Ovary (tissue), 9 donors: ENCODE results near the gene BZW1. TPM values are rescaled to one million over a fixed set of nuclear protein-coding genes. Genes with fewer than 3 reads are reported as not detected.

Source experiments
- DNase-seq, 5 donors: peaks; one replicate each; pipeline ENCODE4 v3.0.0-alpha.2; 2019 to 2020
- H3K27ac ChIP-seq, 2 donors: fragments of 200-600 bp; one replicate each; pipeline versions ENCODE4 v1.5.1 to v1.8.0; 2019 to 2022
- H3K27me3 ChIP-seq: fragments of 200-600 bp; one replicate; pipeline ENCODE4 v1.8.0; 2022
- H3K36me3 ChIP-seq: fragments of 200-600 bp; sonication (generic); one replicate; pipeline ENCODE4 v1.5.1; 2019
- H3K4me1 ChIP-seq: one replicate; pipeline ENCODE4 v1.8.1; 2013; ENCODE audit warnings: mild to moderate bottlenecking, moderate library complexity; ENCODE audit not compliant: insufficient read depth
- H3K4me3 ChIP-seq: fragments of 200-600 bp; sonication (generic); one replicate; pipeline ENCODE4 v1.5.1; 2017
- H3K9me3 ChIP-seq, 2 donors: fragments of 200-600 bp in 1 of 2; sonication (generic) in 1 of 2; one replicate each; pipeline versions ENCODE4 v1.5.1 to v1.8.1; 2013 to 2019; ENCODE audit warnings: mild to moderate bottlenecking in 1 of 2, moderate library complexity in 1 of 2
- CTCF ChIP-seq, 3 donors: fragments of 450-650 bp in 2 of 3; fragments of 200-600 bp in 1 of 3; IDR thresholded peaks; one replicate each; pipeline versions ENCODE4 v1.5.1 to v1.8.0; 2016 to 2022; ENCODE audit warnings: antibody characterized with exemption in 3 of 3, mild to moderate bottlenecking in 1 of 3
- EP300 ChIP-seq: sonication (generic); formaldehyde crosslinking; IDR thresholded peaks from one replicate; pipeline ENCODE4 v1.6.1; 2017; ENCODE audit warnings: antibody characterized with exemption
- POLR2A ChIP-seq: fragments of 450-650 bp; IDR thresholded peaks from one replicate; pipeline ENCODE4 v1.6.1; 2017; ENCODE audit warnings: antibody characterized with exemption, mild to moderate bottlenecking, moderate library complexity
- WGBS, 3 donors: extraction: QIAGEN DNeasy Blood & Tissue Kit in 1 of 3; methylation state at CpG; one replicate each; pipeline versions ENCODE4 v1.1.5 to v1.1.7; 2013 to 2017; 5-methylcytosine and 5-hydroxymethylcytosine counted together
- intact Hi-C, 4 donors: fragments of 100-400 bp; cut with DNase I; formaldehyde crosslinking; loops; one replicate each; pipeline versions ENCODE4 v1.11.0 to v1.15.1; 2022 to 2023
- polyA plus RNA-seq, 2 donors: library from polyadenylated mRNA; stranded (reverse); fragments of 200-250 nt in 1 of 2; fragments of 350-450 nt in 1 of 2; fragmentation: Illumina TruSeq in 1 of 2; extraction: RNeasy Lipid Tissue Mini Kit (QIAGEN cat#74804) in 1 of 2; gene quantifications; one replicate each; pipeline ENCODE4 v1.2.3, GENCODE V29; 2013 to 2014
- total RNA-seq, 7 donors: library from RNA; depleted of rRNA in 2 of 7; stranded (reverse); fragments of >200 nt in 2 of 7; fragmentation: NEBNext Ultra II Directional in 3 of 7; extraction: Animal tissue kit (Norgen Biotek cat#: 25700) in 3 of 7; gene quantifications; one replicate each; pipeline versions ENCODE4 v1.1.0 to v1.2.4, GENCODE V29; 2016 to 2023
- donor health status: DM: no; HTN: no; CAD: no; lungs with moderate emphysema.
- donor health status: DM: no; HTN: no; CAD: no.
- donor health status: Bipolar disorder and iron deficiency.
- donor health status: DM: yes; HTN: yes; CAD: no.
- donor health status: DM: no; HTN: no; CAD: no.
- donor health status: DM: yes; HTN: yes; CAD: no.

The BZW1 gene
- total and polyA plus RNA-seq, 9 donors, result 47.0 to 278 (median 134) TPM

DNA sequence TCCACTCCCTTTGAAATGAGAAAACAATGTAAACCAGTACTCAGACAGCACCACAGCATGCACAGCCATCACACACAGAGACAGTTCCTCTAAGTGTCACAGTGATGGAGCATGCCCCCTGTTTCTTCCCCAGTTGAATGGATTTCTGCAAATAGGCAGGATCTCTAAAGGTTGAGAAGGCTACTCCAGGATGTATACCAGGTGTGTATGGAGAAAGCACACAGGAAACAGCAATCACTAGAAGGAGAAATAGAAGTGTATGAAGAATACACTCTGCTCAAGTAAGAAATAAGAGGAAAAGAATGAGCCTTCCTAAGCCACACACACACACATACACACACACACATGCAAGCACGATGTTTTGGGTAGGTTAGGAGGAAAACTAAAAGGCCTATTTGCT is 38.6 kb upstream of the BZW1 start:
- H3K4me1 ChIP-seq, result no peaks in the 10 kb centered on the region
- TF ChIP-seq CTCF (IDR thresholded peaks at IDR 0.05) (no peak), EP300 (no peak), POLR2A (no peak)
- intact Hi-C loops, result no loop called here
- no peaks in the 10 kb centered on the region for H3K27me3 ChIP-seq
- DNase-seq, result no peak
- H3K36me3 ChIP-seq, result no peaks in the 10 kb centered on the region
- H3K9me3 ChIP-seq, result no peaks in the 10 kb centered on the region
- H3K27ac ChIP-seq, result no peak overlapping the region
- 88 to 96% (median 94%) methylated on average over 1 of the region's 1 CpG for WGBS, 3 donors
- no peak overlapping the region for H3K4me3 ChIP-seq

GRCh38 chr2:200774920-200775319 is 36.8 kb upstream of the BZW1 start:
- 93 to 100% (median 98%) methylated on average over 1 of the region's 1 CpG for WGBS, 3 donors
- DNase-seq, result no peak
- TF ChIP-seq CTCF (IDR thresholded peaks at IDR 0.05) (no peak), EP300 (no peak)
- H3K36me3 ChIP-seq, result no peaks in the 10 kb centered on the region
- no peaks in the 10 kb centered on the region for H3K4me1 ChIP-seq
- H3K27ac ChIP-seq, result no peak overlapping the region
- no peaks in the 10 kb centered on the region for H3K9me3 ChIP-seq
- H3K27me3 ChIP-seq, result no peaks in the 10 kb centered on the region
- no peak overlapping the region for H3K4me3 ChIP-seq
- intact Hi-C loops, result no loop called here

- H3K36me3 ChIP-seq, result no peaks in the 10 kb centered on the region
- H3K4me3 ChIP-seq, result no peak overlapping the region
- TF ChIP-seq CTCF (IDR thresholded peaks at IDR 0.05) (no peak), EP300 (no peak), POLR2A (no peak)
- H3K9me3 ChIP-seq, result no peaks in the 10 kb centered on the region
- no peak for DNase-seq
- H3K27ac ChIP-seq, result no peak overlapping the region
- intact Hi-C loops, result no loop called here
- no peaks in the 10 kb centered on the region for H3K27me3 ChIP-seq
- H3K4me1 ChIP-seq, result no peaks in the 10 kb centered on the region
Observed at GRCh38 chr2:200777275-200777674, 34.4 kb upstream of the BZW1 start.

DNA sequence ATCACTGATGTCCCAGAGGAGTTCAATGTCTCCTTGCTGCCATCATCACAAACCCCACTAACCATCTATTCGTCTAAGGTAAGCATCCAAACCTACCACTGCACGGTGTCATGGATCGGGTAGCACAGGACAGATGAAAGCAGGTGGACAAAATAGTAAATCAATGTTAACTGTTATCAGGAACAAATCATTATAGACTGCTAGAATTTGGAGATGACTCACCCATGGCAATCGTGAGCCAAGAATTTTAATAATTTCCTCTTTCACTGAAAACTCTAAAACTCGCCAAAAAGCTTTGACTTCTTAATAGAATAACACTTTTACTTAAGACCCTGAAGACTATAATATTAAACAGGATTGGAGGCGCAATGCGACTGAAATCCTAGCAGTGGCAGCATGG is 33.7 kb upstream of the BZW1 start:
- no peaks in the 10 kb centered on the region for H3K4me1 ChIP-seq
- 53 to 58% (median 53%) methylated on average over 7 of the region's 7 CpGs for WGBS, 3 donors
- H3K27ac ChIP-seq, result no peak overlapping the region
- H3K9me3 ChIP-seq, result no peaks in the 10 kb centered on the region
- TF ChIP-seq POLR2A, result no peak
- H3K27me3 ChIP-seq, result no peaks in the 10 kb centered on the region
- H3K4me3 ChIP-seq, result no peak overlapping the region
- no peaks in the 10 kb centered on the region for H3K36me3 ChIP-seq
- intact Hi-C loops, result no loop called here
- no peak for DNase-seq

DNA sequence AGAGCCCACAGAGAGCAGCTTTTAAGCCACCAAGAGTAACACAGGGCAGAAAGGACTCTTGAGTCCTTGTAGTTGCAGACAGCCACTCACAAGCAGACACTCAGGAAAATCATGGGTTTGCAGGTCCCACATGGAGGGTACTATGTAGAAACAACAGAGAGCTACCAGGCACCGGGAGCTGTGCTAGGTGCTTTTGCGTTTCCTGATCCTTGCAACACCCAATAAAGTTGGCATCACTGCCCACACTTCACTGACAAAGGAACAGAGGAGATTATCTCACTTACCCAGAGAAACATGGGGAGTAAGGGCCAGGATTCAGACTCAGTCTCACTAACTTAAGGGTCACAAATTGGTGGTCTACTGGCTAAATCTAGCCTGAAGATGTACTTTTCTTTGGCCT is 32.5 kb upstream of the BZW1 start:
- TF ChIP-seq CTCF (IDR thresholded peaks at IDR 0.05) (no peak), EP300 (no peak), POLR2A (no peak)
- Histone ChIP-seq H3K4me3 (no peak overlapping the region), H3K27ac (no peak overlapping the region), H3K36me3 (no peaks in the 10 kb centered on the region), H3K9me3 (no peaks in the 10 kb centered on the region), H3K27me3 (no peaks in the 10 kb centered on the region), H3K4me1 (no peaks in the 10 kb centered on the region)
- intact Hi-C loops, result no loop called here
- WGBS, 3 donors, result 92 to 95% (median 93%) methylated on average over 2 of the region's 2 CpGs
- DNase-seq, result no peak
